Colonic mucosa (tissue), 4 donors: ENCODE measurements around the gene RCL1. TPM values are rescaled to one million over a fixed set of nuclear protein-coding genes. Genes with fewer than 3 reads are reported as not detected.

Source experiments
- DNase-seq: peaks from one replicate; pipeline ENCODE4 v3.0.0-alpha.2; 2020
- H3K27ac ChIP-seq: fragments of 200-600 bp; one replicate; pipeline ENCODE4 v1.8.0; 2021
- H3K27me3 ChIP-seq: fragments of 200-600 bp; one replicate; pipeline ENCODE4 v1.8.0; 2021
- H3K36me3 ChIP-seq: fragments of 200-600 bp; one replicate; pipeline ENCODE4 v1.8.0; 2021
- H3K4me1 ChIP-seq: fragments of 200-600 bp; one replicate; pipeline ENCODE4 v1.8.0; 2021; ENCODE audit warnings: mild to moderate bottlenecking
- H3K4me3 ChIP-seq: fragments of 200-600 bp; one replicate; pipeline ENCODE4 v1.8.0; 2021
- H3K9ac ChIP-seq, 2 donors: one replicate each; pipeline ENCODE4 v1.7.0; 2013; ENCODE audit warnings: control low read depth in 2 of 2, low read depth in 2 of 2, low read length in 2 of 2
- H3K9me3 ChIP-seq: fragments of 200-600 bp; one replicate; pipeline ENCODE4 v1.8.0; 2021
- intact Hi-C: fragments of 100-400 bp; cut with DNase I; formaldehyde crosslinking; loops from one replicate; pipeline ENCODE4 v1.14.1; 2022
- total RNA-seq, 2 donors: library from RNA; stranded (reverse); fragmentation: NEBNext Ultra II Directional in 1 of 2; extraction: Animal tissue kit (Norgen Biotek cat#: 25700) in 1 of 2; gene quantifications; one replicate each; pipeline ENCODE4 v1.2.1, GENCODE V29; 2021
- TF ChIP-seq, protein P1 (sequence below): fragments of 200-600 bp; IDR thresholded peaks from one replicate; pipeline ENCODE4 v1.8.0; 2022; ENCODE audit warnings: antibody characterized with exemption, mild to moderate bottlenecking
- donor health status: healthy.
- donor health status: DM: no; HTN: no; CAD: no.
- donor health status: DM: no; HTN: no; CAD: no.

RCL1 gene
- total RNA-seq, 2 donors from 2014 or later = 7.0 to 12.5 TPM

GRCh38 chr9:4842734-4843133, 50.0 kb downstream of the RCL1 start:
- no peaks in the 10 kb centered on the region for H3K36me3 ChIP-seq
- no peaks in the 10 kb centered on the region for H3K9me3 ChIP-seq
- TF ChIP-seq, protein P1, sequence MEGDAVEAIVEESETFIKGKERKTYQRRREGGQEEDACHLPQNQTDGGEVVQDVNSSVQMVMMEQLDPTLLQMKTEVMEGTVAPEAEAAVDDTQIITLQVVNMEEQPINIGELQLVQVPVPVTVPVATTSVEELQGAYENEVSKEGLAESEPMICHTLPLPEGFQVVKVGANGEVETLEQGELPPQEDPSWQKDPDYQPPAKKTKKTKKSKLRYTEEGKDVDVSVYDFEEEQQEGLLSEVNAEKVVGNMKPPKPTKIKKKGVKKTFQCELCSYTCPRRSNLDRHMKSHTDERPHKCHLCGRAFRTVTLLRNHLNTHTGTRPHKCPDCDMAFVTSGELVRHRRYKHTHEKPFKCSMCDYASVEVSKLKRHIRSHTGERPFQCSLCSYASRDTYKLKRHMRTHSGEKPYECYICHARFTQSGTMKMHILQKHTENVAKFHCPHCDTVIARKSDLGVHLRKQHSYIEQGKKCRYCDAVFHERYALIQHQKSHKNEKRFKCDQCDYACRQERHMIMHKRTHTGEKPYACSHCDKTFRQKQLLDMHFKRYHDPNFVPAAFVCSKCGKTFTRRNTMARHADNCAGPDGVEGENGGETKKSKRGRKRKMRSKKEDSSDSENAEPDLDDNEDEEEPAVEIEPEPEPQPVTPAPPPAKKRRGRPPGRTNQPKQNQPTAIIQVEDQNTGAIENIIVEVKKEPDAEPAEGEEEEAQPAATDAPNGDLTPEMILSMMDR = no peak
- H3K27ac ChIP-seq = no peak overlapping the region
- no peaks in the 10 kb centered on the region for H3K27me3 ChIP-seq
- no peak overlapping the region for H3K4me3 ChIP-seq
- no peak overlapping the region for H3K9ac ChIP-seq
- no peaks in the 10 kb centered on the region for H3K4me1 ChIP-seq
- no peak for DNase-seq
- intact Hi-C loops = no loop called here

DNA sequence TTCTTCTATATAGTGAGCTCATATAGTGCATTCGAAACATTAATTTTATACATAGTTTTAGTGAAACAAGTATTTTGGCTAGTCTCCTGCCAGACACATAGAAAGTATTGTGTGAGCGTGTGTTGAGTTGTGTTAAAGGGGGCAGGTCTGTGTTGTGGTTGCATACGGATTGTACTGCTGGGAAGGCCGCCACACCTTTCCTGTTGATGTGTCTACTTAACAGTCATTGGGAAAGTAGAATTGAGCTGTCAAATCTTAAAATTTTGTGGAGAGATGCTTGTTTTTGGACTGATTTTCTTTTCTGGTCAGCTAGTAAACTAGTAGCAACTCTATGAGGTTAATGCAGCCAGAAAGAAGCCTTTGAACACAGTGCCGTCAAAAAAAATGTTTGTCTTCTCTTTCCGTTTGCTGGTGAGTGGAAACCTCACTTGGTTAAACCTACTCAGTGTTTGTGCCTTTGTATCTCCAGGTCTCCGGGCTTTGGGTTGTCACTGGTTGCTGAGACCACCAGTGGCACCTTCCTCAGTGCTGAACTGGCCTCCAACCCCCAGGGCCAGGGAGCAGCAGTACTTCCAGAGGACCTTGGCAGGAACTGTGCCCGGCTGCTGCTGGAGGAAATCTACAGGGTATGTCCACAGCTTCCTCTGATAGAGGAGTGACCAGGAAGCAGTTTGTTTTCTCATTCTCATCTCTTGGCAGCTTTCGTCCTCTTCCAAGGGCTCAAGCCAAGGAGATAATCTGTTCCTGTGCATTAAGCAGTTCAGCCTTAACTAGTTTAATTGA, 51.5 kb downstream of the RCL1 start:
- Histone ChIP-seq H3K36me3 (no peaks in the 10 kb centered on the region), H3K4me1 (no peaks in the 10 kb centered on the region), H3K4me3 (no peak overlapping the region), H3K9me3 (no peaks in the 10 kb centered on the region), H3K27ac (no peak overlapping the region), H3K27me3 (no peaks in the 10 kb centered on the region), H3K9ac (no peak overlapping the region)
- intact Hi-C loops = no loop called here
- DNase-seq = no peak
- TF ChIP-seq, protein P1 = no peak

DNA sequence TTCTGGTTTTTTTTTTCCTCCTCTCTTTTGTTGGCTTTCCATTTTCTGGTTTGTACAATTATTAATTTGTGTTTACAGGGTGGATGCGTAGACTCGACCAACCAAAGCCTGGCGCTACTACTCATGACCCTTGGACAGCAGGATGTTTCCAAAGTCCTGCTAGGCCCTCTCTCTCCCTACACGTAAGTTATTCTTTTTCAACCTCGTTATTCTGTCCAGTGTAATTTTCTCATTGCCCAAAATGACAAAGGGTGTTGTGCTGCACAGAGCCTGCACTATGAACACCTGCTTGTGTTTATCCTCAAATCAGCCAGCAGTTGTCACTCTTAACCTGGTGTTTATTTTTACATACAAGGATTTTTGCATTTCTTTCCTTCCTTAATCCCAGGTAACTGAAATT, 56.6 kb downstream of the RCL1 start:
- Histone ChIP-seq H3K9me3 (no peaks in the 10 kb centered on the region), H3K27me3 (no peaks in the 10 kb centered on the region), H3K4me3 (no peak overlapping the region), H3K27ac (no peak overlapping the region), H3K36me3 (no peaks in the 10 kb centered on the region), H3K4me1 (no peaks in the 10 kb centered on the region), H3K9ac (peak overlapping the region in 1 of 2 donors; percentile 19)
- DNase-seq = no peak
- intact Hi-C loops = loop anchor here (5.0 kb wide), 1 partner anchor 138 kb away; the partner anchor contains the start of gene JAK2
- TF ChIP-seq, protein P1 = peak; percentile 22

DNA sequence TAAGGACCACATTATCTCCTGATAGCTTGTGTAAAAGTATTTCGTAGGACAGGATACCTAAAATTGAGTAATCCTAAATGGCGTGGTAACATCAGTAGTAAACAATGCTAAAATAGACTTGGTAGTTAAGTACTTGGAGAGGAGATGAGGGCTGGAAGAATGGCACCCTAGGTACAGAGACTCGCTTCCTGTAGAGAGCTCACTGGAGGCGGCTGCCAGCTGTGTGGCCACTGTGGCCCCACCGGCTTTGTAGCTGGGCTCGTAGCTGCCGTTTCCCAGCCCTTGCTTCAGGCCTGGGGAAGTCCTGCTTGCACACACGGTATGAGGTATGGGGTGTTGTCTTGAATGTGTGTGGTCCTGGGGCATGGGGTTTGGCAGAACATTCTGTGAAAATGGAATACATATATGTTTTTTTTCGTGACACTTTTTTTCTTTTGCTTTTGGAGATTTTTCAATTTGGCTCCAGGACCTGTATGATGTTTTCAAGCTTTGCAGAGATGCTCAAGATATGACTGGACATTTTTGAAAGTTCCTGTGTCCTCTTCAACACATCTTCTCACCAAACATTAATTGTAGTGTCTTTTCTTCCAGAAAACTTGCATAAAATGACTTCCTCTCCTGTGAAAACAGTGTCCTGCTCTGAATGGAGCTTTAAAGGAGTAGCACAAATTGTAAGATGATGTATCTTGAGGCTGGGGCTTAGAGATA, 58.0 kb downstream of the RCL1 start:
- H3K36me3 ChIP-seq = no peaks in the 10 kb centered on the region
- H3K4me3 ChIP-seq = no peak overlapping the region
- no peak overlapping the region for H3K27ac ChIP-seq
- H3K9me3 ChIP-seq = no peaks in the 10 kb centered on the region
- TF ChIP-seq, protein P1 = no peak
- no peak for DNase-seq
- no peaks in the 10 kb centered on the region for H3K27me3 ChIP-seq
- H3K9ac ChIP-seq = no peak overlapping the region
- intact Hi-C loops = no loop called here
- H3K4me1 ChIP-seq = no peaks in the 10 kb centered on the region

- TF ChIP-seq, protein P1 = no peak
- DNase-seq = no peak
- H3K4me3 ChIP-seq = no peak overlapping the region
- H3K9ac ChIP-seq = no peak overlapping the region
- intact Hi-C loops = no loop called here
- H3K27me3 ChIP-seq = no peaks in the 10 kb centered on the region
- no peaks in the 10 kb centered on the region for H3K36me3 ChIP-seq
- H3K9me3 ChIP-seq = no peaks in the 10 kb centered on the region
- H3K4me1 ChIP-seq = no peaks in the 10 kb centered on the region
- H3K27ac ChIP-seq = no peak overlapping the region
Measured at GRCh38 chr9:4852419-4852818, 59.7 kb downstream of the RCL1 start.
